Left ventricle myocardium inferior (tissue), 1 donor: ENCODE measurements around the gene SCAMP1. TPM values are rescaled to one million over a fixed set of nuclear protein-coding genes. Genes with fewer than 3 reads are reported as not detected.
"Not testable (repeated sequence)": the region's sequence is repeated elsewhere in the genome, so short reads cannot be mapped to it uniquely, and the experiment has no call there.

Experiments
- DNase-seq: peaks from one replicate; pipeline ENCODE4 v3.0.0-alpha.2; 2020
- H3K27ac ChIP-seq: fragments of 200-600 bp; replicated peaks from 2 replicates; pipeline ENCODE4 v1.8.0; 2021
- H3K27me3 ChIP-seq: fragments of 200-600 bp; 2 replicates; pipeline ENCODE4 v1.8.0; 2021; ENCODE audit warnings: low read depth
- H3K36me3 ChIP-seq: fragments of 200-600 bp; 2 replicates; pipeline ENCODE4 v1.8.0; 2021
- H3K4me1 ChIP-seq: fragments of 200-600 bp; 2 replicates; pipeline ENCODE4 v1.8.0; 2021
- H3K4me3 ChIP-seq: fragments of 200-600 bp; 2 replicates; pipeline ENCODE4 v1.8.0; 2021; ENCODE audit warnings: mild to moderate bottlenecking, moderate library complexity
- H3K9me3 ChIP-seq: fragments of 200-600 bp; replicated peaks from 2 replicates; pipeline ENCODE4 v1.8.0; 2021
- CTCF ChIP-seq: fragments of 200-600 bp; IDR thresholded peaks from 2 replicates; pipeline ENCODE4 v1.8.0; 2021; ENCODE audit warnings: antibody characterized with exemption, mild to moderate bottlenecking, borderline replicate concordance
- intact Hi-C: fragments of 100-400 bp; cut with micrococcal nuclease; formaldehyde crosslinking; loops from one replicate; pipeline ENCODE4 v1.11.0; 2022
- total RNA-seq: library from RNA; stranded (reverse); fragmentation: NEBNext Ultra II Directional; extraction: Animal tissue kit (Norgen Biotek cat#: 25700); gene quantifications from one replicate; pipeline ENCODE4 v1.2.1, GENCODE V29; 2021
- donor health status: DM: no; HTN: yes; CAD: no; lungs with severe emphysema.

SCAMP1 gene
- total RNA-seq, 1 donor from 2014 or later = 29.2 TPM

DNA sequence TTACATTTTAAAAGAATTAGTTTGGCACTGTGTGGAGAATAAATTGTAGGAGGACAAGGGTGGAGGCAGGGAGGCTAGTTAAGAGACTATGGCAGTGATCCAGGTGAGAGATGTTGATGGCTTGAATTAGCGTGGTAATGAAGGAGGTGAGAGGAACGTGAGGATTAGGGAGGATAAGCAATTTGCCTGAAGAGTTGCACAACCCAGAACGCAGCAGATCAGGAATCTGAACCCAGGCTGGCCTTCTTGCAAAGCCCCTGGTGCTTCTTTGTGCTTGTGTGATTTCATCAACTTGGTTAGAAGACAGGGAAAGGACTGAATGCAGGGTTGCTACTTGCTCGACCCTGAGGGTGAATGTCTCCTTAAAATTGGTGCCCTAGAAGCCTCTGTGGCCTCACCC lies 6.9 kb upstream of the SCAMP1 start:
- no peak for DNase-seq
- no peaks in the 10 kb centered on the region for H3K36me3 ChIP-seq
- TF ChIP-seq CTCF = no peak
- no peak overlapping the region for H3K4me3 ChIP-seq
- H3K27me3 ChIP-seq = no peaks in the 10 kb centered on the region
- peaks cover 2% of the 10 kb centered on the region for H3K4me1 ChIP-seq
- H3K27ac ChIP-seq = no peak overlapping the region
- intact Hi-C loops = no loop called here
- H3K9me3 ChIP-seq = no peaks in the 10 kb centered on the region

- H3K36me3 ChIP-seq = no peaks in the 10 kb centered on the region
- no peak overlapping the region for H3K4me3 ChIP-seq
- TF ChIP-seq CTCF = no peak
- H3K27ac ChIP-seq = no peak overlapping the region
- no peak for DNase-seq
- H3K27me3 ChIP-seq = no peaks in the 10 kb centered on the region
- peaks cover 8% of the 10 kb centered on the region for H3K4me1 ChIP-seq
- H3K9me3 ChIP-seq = no peaks in the 10 kb centered on the region
- intact Hi-C loops = no loop called here
Observed at GRCh38 chr5:78354066-78354670, 6.2 kb upstream of the SCAMP1 start.

GRCh38 chr5:78355561-78355960 lies 4.9 kb upstream of the SCAMP1 start:
- intact Hi-C loops = no loop called here
- H3K36me3 ChIP-seq = no peaks in the 10 kb centered on the region
- no peak for DNase-seq
- TF ChIP-seq CTCF = no peak
- no peaks in the 10 kb centered on the region for H3K9me3 ChIP-seq
- H3K4me3 ChIP-seq = no peak overlapping the region
- H3K4me1 ChIP-seq = peaks cover 20% of the 10 kb centered on the region
- no peak overlapping the region for H3K27ac ChIP-seq
- no peaks in the 10 kb centered on the region for H3K27me3 ChIP-seq

GRCh38 chr5:78359455-78359830 lies 974 bp upstream of the SCAMP1 start:
- DNase-seq, H3K9me3 ChIP-seq, H3K27me3 ChIP-seq, H3K36me3 ChIP-seq, intact Hi-C loops: not testable (repeated sequence)
- H3K4me1 ChIP-seq = peaks cover 40% of the 10 kb centered on the region
- H3K27ac ChIP-seq = peak overlapping the region; percentile 95
- peak overlapping the region; percentile 96 for H3K4me3 ChIP-seq

GRCh38 chr5:78360674-78360923 lies 182 bp downstream of the SCAMP1 start:
- Histone ChIP-seq H3K36me3 (no peaks in the 10 kb centered on the region), H3K27ac (peak overlapping the region; percentile 95), H3K4me3 (peak overlapping the region; percentile 96), H3K4me1 (peaks cover 40% of the 10 kb centered on the region), H3K9me3 (no peaks in the 10 kb centered on the region), H3K27me3 (no peaks in the 10 kb centered on the region)
- intact Hi-C loops = loop anchor here (2.0 kb wide), 1 partner anchor 66 kb away; the partner anchor contains the start of gene AP3B1
- TF ChIP-seq CTCF = no peak
- no peak for DNase-seq

GRCh38 chr5:78360924-78361630 lies 660 bp downstream of the SCAMP1 start:
- H3K36me3 ChIP-seq = no peaks in the 10 kb centered on the region
- peak; percentile 23 for TF ChIP-seq CTCF
- no peaks in the 10 kb centered on the region for H3K9me3 ChIP-seq
- peak overlapping the region; percentile 95 for H3K27ac ChIP-seq
- peaks cover 40% of the 10 kb centered on the region for H3K4me1 ChIP-seq
- intact Hi-C loops = loop anchor here (2.0 kb wide), 1 partner anchor 66 kb away; the partner anchor contains the start of gene AP3B1
- no peaks in the 10 kb centered on the region for H3K27me3 ChIP-seq
- H3K4me3 ChIP-seq = peak overlapping the region; percentile 96
- DNase-seq = peak; percentile 40
